Stimulated activated CD4-positive, alpha-beta T cell treated with anti-CD3 and anti-CD28 coated beads, TNF-alpha, amount 100 ng/mL, for 4 hours (primary cell): ENCODE measurements around the gene VTCN1.
"Not testable (repeated sequence)": the region's sequence is repeated elsewhere in the genome, so short reads cannot be mapped to it uniquely, and the experiment has no call there.

ENCODE experiments used
- DNase-seq, 3 experiments: peaks; one replicate each; pipeline ENCODE4 v3.0.0-alpha.2; 2020; ENCODE audit warnings: low read depth in 3 of 3

The VTCN1 gene

GRCh38 chr1:117210831-117211261, at the start of gene VTCN1:
Gene VTCN1, minus strand, starts transcription at chr1:117210927. Its CDS starts 72 bp downstream, at chr1:117210855.
- no peak for DNase-seq

- DNase-seq, result no peak
Observed at GRCh38 chr1:117258791-117259190, 48.1 kb upstream of the VTCN1 start.

- DNase-seq, result not testable (repeated sequence)
Observed at GRCh38 chr1:117258075-117258474, 47.3 kb upstream of the VTCN1 start.

- no peak for DNase-seq
Observed at GRCh38 chr1:117257291-117257690, 46.6 kb upstream of the VTCN1 start.

GRCh38 chr1:117250061-117250606, 39.4 kb upstream of the VTCN1 start:
- no peak for DNase-seq

- DNase-seq, result no peak
Observed at GRCh38 chr1:117244971-117245370, 34.2 kb upstream of the VTCN1 start.

- no peak for DNase-seq
Observed at GRCh38 chr1:117244306-117244705, 33.6 kb upstream of the VTCN1 start.

- DNase-seq, result no peak
Observed at GRCh38 chr1:117241512-117241911, 30.8 kb upstream of the VTCN1 start.

- DNase-seq, result no peak
Observed at GRCh38 chr1:117240547-117240946, 29.8 kb upstream of the VTCN1 start.

- DNase-seq, result no peak
Observed at GRCh38 chr1:117239467-117239866, 28.7 kb upstream of the VTCN1 start.

GRCh38 chr1:117237726-117238381, 27.1 kb upstream of the VTCN1 start:
- no peak for DNase-seq

GRCh38 chr1:117235863-117236465, 25.2 kb upstream of the VTCN1 start:
- DNase-seq, result no peak

- no peak for DNase-seq
Observed at GRCh38 chr1:117232531-117232930, 21.8 kb upstream of the VTCN1 start.

GRCh38 chr1:117231748-117232373, 21.1 kb upstream of the VTCN1 start:
- no peak for DNase-seq

- DNase-seq, result no peak
Observed at GRCh38 chr1:117231312-117231711, 20.6 kb upstream of the VTCN1 start.

GRCh38 chr1:117229217-117229616, 18.5 kb upstream of the VTCN1 start:
- no peak for DNase-seq

- no peak for DNase-seq
Observed at GRCh38 chr1:117225931-117226330, 15.2 kb upstream of the VTCN1 start.

GRCh38 chr1:117216718-117217117, 6.0 kb upstream of the VTCN1 start:
- DNase-seq, result no peak

GRCh38 chr1:117215733-117216462, 5.2 kb upstream of the VTCN1 start:
- no peak for DNase-seq

- no peak for DNase-seq
Observed at GRCh38 chr1:117215019-117215418, 4.3 kb upstream of the VTCN1 start.

GRCh38 chr1:117213046-117213445, 2.3 kb upstream of the VTCN1 start:
- no peak for DNase-seq

GRCh38 chr1:117210386-117210785, 341 bp downstream of the VTCN1 start:
- no peak for DNase-seq
